Activated gamma-delta T cell treated with Interleukin-2 at 50 U/mL for 16 hours (primary cell): Measurements from ENCODE around the gene MAPK11.

Source experiments
- DNase-seq: peaks from one replicate; pipeline ENCODE4 v3.0.0-alpha.2; 2020

MAPK11 gene

GRCh38 chr22:50259302-50259701, 10.9 kb downstream of the MAPK11 start:
- no peak for DNase-seq

DNA sequence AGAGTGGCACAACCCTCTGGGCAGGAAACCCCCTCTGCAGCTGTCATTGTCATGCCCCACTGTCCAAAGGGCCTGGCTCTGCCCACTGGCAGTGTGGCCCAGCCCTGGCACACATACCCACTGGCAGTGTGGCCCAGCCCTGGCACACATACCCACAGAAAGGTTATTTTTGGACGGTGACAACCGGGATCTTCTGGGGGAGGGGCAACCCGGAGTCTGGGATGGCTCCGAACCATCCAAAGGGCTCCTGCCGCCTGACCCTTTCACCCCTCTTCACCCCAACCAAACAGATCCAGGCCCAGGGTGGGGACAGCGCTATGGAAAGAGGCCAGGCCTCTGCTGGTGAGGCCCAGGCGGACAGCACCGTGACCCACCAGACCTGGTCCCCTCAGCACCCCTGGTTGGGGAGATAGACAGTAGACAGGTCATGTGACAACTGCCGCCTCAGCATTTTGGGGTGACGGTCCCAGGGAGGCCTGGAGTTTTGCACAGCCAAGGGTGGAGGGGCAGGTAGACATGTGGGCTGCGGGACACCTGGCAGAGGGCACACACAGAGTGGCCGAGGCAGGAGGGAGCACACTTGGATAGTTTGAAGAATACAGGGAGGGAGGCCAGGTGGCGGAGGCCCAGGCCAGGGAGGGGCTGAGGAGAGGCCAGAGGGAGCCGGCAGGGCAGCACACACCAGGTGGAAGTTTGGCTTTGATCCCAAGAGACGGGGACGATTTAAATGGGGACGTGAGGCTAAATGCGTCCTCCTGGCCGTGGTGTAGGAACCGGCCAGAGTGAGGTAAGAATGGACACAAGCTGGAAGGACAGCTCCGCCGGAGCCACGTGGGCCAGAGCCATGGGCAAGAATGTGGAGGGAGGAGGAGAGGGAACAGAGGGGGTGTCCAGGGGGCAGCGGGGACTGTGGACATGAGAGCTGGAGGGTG, 11.6 kb downstream of the MAPK11 start:
- no peak for DNase-seq

DNA sequence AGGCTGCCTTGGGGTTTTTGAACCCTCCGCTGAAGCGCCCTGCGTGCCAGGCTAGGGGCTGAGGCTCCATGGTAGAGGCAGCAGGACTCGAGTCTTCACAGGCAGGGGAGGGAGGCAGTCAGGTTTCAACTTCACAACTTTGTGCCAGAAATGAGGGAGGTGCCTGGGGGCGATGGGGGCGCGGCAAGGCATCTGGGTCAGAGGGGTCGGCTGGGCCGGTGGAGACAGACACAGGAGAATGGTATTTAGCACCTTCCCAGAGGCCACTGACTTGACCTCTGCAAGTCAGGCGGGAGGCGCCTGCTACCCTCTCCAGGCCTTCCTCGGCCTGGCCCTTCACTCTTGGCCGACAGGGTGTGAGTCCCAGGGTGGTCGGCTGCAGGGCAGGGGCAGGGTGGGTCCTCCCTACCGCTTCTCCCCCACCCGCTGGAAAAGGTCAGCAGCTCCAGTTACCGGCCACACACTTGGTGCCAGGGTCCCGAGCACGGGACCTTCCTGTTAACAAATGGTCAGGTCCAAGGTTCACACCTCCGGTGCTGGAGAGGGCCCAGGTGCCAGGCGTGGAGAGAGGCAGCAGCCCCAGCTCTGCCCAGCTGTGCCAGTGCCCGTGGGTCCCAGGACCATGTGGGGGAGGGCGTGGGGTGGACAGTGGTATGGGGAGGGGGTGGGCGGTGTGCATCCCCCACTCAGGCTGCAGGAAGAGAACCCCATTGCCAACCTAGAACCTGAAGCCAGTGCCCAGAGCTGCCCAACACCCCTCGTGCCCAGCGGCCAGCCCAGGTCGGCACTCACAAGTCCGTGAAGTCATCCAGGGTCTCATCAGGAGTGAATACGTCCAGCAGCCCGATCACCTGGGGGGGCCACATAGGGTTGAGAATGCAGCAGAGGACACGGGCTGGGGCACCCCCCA, 12.5 kb downstream of the MAPK11 start:
- DNase-seq: no peak

GRCh38 chr22:50257041-50257440, 13.1 kb downstream of the MAPK11 start:
- no peak for DNase-seq

DNA sequence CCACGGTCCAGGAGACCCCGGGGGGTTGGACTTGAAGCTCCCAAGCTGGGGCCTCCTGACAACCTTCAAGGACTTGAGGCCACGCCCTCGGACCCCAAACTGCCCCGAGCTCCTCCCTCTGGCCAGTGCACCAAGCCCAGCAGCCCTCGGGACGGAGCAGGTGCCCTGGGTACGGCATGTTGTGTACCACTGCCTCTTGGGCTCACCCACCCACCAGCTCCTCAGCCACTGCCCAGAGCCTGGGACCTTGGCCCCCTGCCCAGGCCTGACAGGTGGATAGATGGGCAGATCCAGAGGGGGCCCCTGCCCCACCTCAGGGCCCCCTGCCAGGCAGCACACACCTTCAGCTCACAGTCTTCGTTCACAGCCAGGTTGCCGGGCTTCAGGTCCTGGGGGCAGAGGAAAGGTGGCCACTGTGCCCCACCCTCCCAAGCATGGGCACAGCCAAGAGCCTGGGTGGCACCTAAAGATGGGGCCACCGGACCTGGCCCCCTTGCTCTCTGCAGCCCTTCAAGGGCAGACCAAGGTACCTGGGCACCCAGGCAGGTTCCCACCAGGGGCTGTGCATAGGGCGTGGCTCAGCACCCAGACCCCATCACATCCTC, 13.8 kb downstream of the MAPK11 start:
- no peak for DNase-seq

GRCh38 chr22:50255607-50256006, 14.6 kb downstream of the MAPK11 start:
- DNase-seq: no peak

- no peak for DNase-seq
Observed at GRCh38 chr22:50255099-50255498, 15.1 kb downstream of the MAPK11 start.

DNA sequence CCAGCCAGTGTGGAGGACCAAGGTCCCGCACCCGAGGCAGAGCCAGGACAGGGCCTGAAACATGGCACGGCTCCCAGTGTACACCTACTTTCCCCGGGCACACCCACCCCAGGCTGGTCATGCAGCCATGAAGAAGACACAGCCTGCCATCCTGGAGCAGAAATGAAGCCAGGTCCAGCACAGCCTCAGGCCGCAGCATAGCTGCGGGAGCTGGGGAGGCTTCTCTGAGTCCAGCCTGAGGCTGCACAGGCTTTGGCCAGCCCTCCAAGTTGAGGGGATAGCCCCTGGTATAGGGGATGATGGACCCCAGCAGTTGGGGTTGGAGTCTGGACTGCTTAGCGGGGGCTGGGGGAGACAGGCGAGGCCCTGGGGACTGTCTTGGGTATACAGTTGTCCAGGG, 16.2 kb downstream of the MAPK11 start:
- DNase-seq: no peak

DNA sequence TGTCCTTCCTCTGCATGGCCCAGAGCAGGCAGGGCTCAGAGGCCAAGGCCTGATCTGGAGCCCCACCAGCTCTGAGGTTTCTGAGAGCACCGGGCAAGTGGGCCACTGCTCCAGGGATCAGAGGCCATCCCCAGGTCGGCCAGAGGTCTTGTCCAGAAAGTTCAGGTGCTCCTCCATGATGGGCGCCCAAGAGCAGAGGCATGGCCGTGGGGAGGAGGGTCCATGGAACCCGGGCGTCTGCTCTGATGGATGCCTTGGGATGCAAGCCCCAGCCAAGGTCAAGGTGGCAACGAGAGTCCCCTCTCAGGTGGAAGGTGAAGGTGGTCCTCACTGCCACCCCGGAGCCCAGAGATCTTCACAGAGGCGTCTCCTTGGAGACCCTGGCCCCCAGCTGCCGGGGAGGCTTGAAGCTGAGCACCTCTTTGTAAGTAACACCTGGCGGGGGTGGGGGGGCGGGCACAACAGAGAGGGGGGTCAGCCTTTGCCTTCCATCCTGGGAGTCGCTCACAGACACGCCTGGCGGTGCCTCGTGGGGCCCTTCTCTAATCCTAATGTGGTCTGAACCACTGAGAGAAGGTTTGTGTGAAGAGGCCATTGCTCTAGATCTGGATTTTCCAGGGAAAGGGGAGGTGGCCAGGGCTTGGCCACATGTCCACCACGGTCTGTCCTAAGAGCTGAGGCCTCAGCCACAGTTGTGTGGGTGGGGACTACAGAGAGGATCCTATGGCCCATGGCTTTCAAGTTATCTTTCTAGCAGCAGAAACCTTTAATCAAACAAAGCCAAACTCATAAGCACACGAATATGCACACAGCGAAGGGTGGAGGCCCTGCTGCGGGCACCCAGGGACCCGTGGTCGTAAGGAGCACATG, 16.9 kb downstream of the MAPK11 start:
- DNase-seq: no peak

GRCh38 chr22:50252082-50253045, 17.8 kb downstream of the MAPK11 start:
- peak; percentile 74 for DNase-seq

GRCh38 chr22:50251477-50252081, 18.6 kb downstream of the MAPK11 start:
- DNase-seq: no peak

- DNase-seq: peak; percentile 69
Observed at GRCh38 chr22:50250555-50251476, 19.4 kb downstream of the MAPK11 start, which contains the start of gene HDAC10. TSS of gene HDAC10 (minus strand) at chr22:50251265. CDS start at chr22:50251032, 233 bp downstream.

DNA sequence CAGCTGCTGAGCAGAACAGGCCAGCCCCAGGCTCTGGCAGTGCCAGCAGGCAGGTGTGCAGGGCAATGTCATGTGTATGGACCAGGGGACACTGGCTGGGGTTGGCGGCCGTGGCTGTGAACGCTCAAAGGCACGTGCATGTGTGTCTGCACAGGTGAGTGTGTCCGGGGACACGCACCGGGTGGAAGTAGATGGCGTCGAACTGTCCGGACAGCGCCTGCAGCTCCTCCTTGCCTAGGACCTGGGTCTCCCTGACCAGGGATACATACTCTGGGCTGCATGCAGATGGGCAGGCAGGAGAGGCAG, 20.0 kb downstream of the MAPK11 start:
- DNase-seq: no peak

DNA sequence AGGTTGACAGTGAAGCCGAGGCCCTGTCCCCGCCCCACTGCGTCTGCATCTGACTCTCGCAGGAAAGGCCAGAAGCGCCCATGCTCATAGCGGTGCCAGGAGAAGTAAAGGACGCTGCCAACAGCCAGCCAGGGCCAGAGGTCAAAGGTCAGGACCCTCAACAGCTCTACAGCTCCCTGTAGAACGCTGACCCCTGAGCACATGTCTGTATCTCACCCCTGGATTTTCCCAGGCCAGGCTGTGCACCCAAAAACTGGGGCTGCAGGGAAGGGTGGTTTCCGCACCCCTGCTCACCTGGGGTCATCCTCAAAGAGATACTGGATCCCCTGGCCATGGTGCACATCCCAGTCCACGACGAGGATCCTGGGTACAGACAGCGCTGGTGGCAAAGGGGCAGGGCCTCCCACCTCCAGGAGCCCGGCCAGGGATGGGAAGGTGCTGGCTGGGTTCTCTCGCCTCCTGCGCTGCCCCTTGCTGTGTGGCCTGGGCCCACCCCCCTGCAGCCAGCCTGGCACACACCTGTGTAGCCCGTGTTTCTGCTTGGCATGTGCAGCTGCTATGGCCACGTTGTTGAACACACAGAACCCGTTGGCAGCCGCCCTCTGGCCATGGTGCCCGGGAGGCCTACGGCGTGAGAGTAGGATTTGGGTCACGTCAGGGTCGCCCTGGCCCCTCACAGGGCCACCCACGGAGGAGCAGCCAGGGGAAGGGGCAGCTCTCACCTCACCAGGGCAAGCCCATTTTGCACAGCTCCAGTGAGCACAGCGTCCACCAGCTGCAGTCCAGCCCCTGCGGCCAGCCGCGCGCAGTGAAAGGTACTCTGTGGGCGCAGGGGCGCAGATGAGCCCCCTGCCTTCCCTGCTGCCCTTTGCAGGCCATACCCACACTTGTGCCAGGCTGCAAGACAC, 20.6 kb downstream of the MAPK11 start:
- DNase-seq: no peak

GRCh38 chr22:50248196-50249081, 21.7 kb downstream of the MAPK11 start:
- DNase-seq: no peak

DNA sequence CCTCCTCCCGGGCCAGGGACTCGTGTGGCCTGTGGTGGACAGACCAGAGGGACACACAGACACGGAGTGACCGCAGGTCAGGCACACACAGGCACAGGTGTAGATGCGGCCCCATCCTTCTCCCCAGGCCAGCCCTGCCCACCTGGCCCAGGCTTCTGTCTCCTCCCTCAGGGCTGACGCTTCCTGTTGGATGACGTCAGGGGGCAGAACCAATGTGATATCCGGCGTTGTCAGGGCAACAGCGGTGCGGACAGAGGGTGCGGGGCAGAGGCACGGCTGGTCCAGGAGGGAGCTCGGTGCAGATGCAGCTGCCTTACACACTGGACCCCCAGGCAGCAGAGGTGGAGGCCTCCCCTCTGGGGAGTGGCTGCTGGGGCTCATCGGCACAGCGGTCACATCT, 22.4 kb downstream of the MAPK11 start:
- DNase-seq: no peak
